ENCODE data around the gene SMARCC1.

DNA sequence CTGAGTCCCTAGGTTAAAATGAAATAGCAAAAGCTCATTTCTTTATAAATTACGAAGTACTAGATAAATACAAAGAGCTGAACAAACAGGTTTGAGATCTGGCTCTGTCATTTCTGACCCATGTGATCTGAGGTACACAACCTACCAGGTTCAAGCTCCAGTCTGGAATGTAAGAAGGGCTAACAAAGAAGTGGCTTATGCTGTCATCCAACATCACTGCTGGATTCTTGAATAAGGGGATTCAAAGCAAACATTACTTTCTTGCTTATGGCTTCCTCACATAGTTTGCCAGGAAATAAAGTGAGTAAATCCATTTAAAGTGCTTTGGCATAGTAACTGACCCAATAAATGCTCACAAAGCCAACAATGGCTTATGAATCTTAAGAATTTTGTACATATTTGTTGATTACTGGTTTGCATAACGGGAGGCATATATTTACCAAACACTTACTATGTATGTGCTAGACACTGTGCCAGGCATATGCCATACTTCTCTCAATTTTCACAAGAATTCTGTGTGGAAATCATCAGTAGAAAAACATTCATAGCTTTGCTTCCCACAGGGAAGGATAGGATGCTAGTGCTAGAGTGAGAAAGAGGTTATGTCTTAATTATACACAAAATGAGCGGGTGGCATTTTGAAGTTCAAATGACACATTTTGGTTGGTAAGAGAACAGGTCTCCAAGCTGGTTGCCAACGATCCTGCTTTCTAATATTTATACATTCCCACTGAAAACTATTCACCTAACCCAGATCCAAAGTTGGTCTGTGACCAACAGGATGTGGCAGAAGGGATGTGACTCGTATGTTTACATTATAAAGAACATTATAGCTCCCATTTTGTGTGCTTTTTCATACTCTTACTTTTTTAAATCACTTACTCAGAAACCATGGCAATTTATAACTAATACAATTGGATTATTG is 164.3 kb downstream of the SMARCC1 start:
- TF ChIP-seq SUZ12 (IDR thresholded peaks at IDR 0.05; ENCODE audit: extremely low read depth, insufficient read depth, insufficient read length) = no peak
- TF ChIP-seq ZNF274 (IDR thresholded peaks at IDR 0.05; ENCODE audit: low read depth, low read length) = no peak
- TF ChIP-seq YY1 (IDR thresholded peaks at IDR 0.05; ENCODE audit: insufficient read depth, insufficient read length) = no peak

Data from NT2/D1 (cell line).